Keratinocyte (primary cell): ENCODE data around the gene FAM25G. TPM values are rescaled to one million over a fixed set of nuclear protein-coding genes. Genes with fewer than 3 reads are reported as not detected.
"Not testable (repeated sequence)": the region's sequence is repeated elsewhere in the genome, so short reads cannot be mapped to it uniquely, and the experiment has no call there.

Experiments used
- DNase-seq: peaks from one replicate; pipeline ENCODE4 v3.0.0-alpha.2; 2011; ENCODE audit warnings: low read depth, missing footprints, low spot score
- FAIRE-seq: peaks from 2 replicates; lab custom pipeline; 2011; peaks lifted over from hg19 to GRCh38; lab: Jason Lieb, UNC
- H2AFZ ChIP-seq: 2 replicates; pipeline ENCODE4 v1.6.0; 2012; ENCODE audit warnings: low read length, control low read depth, inconsistent platforms; ENCODE audit not compliant: control insufficient read depth
- H3K27ac ChIP-seq: 2 replicates; pipeline ENCODE4 v1.5.1; 2011; ENCODE audit warnings: low read length; ENCODE audit not compliant: control insufficient read depth, insufficient read depth
- H3K27me3 ChIP-seq: 3 replicates; pipeline ENCODE4 v1.6.0; 2011; ENCODE audit warnings: low read length; ENCODE audit not compliant: control insufficient read depth, insufficient read depth; ENCODE audit errors: extremely low read depth
- H3K36me3 ChIP-seq, 2 experiments: 2 replicates in 1 of 2; 3 replicates in 1 of 2; pipeline ENCODE4 v1.5.1; 2011; ENCODE audit warnings: low read length in 2 of 2, mild to moderate bottlenecking in 1 of 2; ENCODE audit not compliant: control insufficient read depth in 2 of 2, insufficient read depth in 2 of 2; ENCODE audit errors: extremely low read depth in 1 of 2
- H3K4me1 ChIP-seq: 3 replicates; pipeline ENCODE4 v1.5.1; 2011; ENCODE audit warnings: low read length; ENCODE audit not compliant: control insufficient read depth, insufficient read depth; ENCODE audit errors: extremely low read depth
- H3K4me2 ChIP-seq: 3 replicates; pipeline ENCODE4 v1.6.0; 2011; ENCODE audit warnings: low read depth, low read length; ENCODE audit not compliant: control insufficient read depth, insufficient read depth; ENCODE audit errors: extremely low read depth
- H3K4me3 ChIP-seq, 3 experiments: fragments of 200-600 bp in 1 of 3; sonication (generic) in 1 of 3; 2 replicates in 2 of 3; 3 replicates in 1 of 3; pipeline ENCODE4 v1.5.1; 2011 to 2016; ENCODE audit warnings: low read length in 3 of 3, mild to moderate bottlenecking in 3 of 3, control low read depth in 2 of 3, inconsistent platforms in 1 of 3, low read depth in 1 of 3, mixed read lengths in 1 of 3, mixed run types in 1 of 3, moderate library complexity in 1 of 3; ENCODE audit not compliant: control insufficient read depth in 2 of 3, insufficient read depth in 2 of 3; ENCODE audit errors: extremely low read depth in 1 of 3
- H3K79me2 ChIP-seq: 2 replicates; pipeline ENCODE4 v1.6.0; 2012; ENCODE audit warnings: low read length; ENCODE audit not compliant: control insufficient read depth, insufficient read depth
- H3K9ac ChIP-seq: 3 replicates; pipeline ENCODE4 v1.6.0; 2011; ENCODE audit warnings: low read length; ENCODE audit not compliant: control insufficient read depth, insufficient read depth; ENCODE audit errors: extremely low read depth
- H3K9me1 ChIP-seq: 3 replicates; pipeline ENCODE4 v1.6.0; 2011; ENCODE audit warnings: low read length; ENCODE audit not compliant: control insufficient read depth, insufficient read depth; ENCODE audit errors: extremely low read depth
- H3K9me3 ChIP-seq: 2 replicates; pipeline ENCODE4 v1.5.1; 2012; ENCODE audit warnings: low read depth, low read length; ENCODE audit not compliant: control insufficient read depth
- H4K20me1 ChIP-seq: 3 replicates; pipeline ENCODE4 v1.6.0; 2011; ENCODE audit warnings: low read length; ENCODE audit not compliant: control insufficient read depth, insufficient read depth; ENCODE audit errors: extremely low read depth
- CTCF ChIP-seq, 3 experiments: IDR thresholded peaks in 1 of 3; conservative IDR thresholded peaks in 1 of 3; optimal IDR thresholded peaks in 1 of 3; 2 replicates in 2 of 3; 3 replicates in 1 of 3; pipeline versions ENCODE3 to v1.5.1; 2011; ENCODE audit warnings: low read length in 3 of 3, mild to moderate bottlenecking in 3 of 3, moderate library complexity in 2 of 3, control low read depth in 1 of 3, inconsistent platforms in 1 of 3; ENCODE audit not compliant: insufficient read depth in 2 of 3; ENCODE audit errors: extremely low read depth in 1 of 3
- EZH2 ChIP-seq: IDR thresholded peaks from one replicate; pipeline ENCODE4 v1.6.1; 2012; ENCODE audit warnings: inconsistent platforms, mild to moderate bottlenecking, low read length, moderate library complexity
- dilution Hi-C: fragments of 300-500 bp; cut with MboI; formaldehyde crosslinking; loops from one replicate; pipeline ENCODE4 v1.7.0; 2020; ENCODE audit warnings: low sequenced_read_pairs; ENCODE audit not compliant: extremely low pct_ligation_motif_present
- polyA plus RNA-seq, 5 experiments: library from polyadenylated mRNA; depleted of rRNA in 3 of 5; stranded (reverse) in 3 of 5; stranded (forward) in 1 of 5; unstranded in 1 of 5; fragments of >200 nt; gene quantifications; 1 replicate in 1 of 5; 2 replicates in 3 of 5; 3 replicates in 1 of 5; pipeline versions ENCODE4 v1.2.1 to v1.2.3, GENCODE V29; 2011 to 2012; ENCODE audit warnings: missing spikeins in 2 of 5, low read depth in 1 of 5, low replicate concordance in 1 of 5

FAM25G gene
- polyA plus RNA-seq, 1 donor (not counting 4 experiments of a cell fraction or from before 2014, with no cell fraction given), result 10.6 TPM

GRCh38 chr10:47456794-47457527 lies 34.5 kb downstream of the FAM25G start:
- H3K4me2 ChIP-seq, result no peak overlapping the region
- H3K4me3 ChIP-seq, result no peak overlapping the region
- TF ChIP-seq EZH2 (no peak), CTCF (optimal IDR thresholded peaks at IDR 0.05 in 1 of 3, IDR thresholded peaks at IDR 0.05 in 1 of 3, conservative IDR thresholded peaks at IDR 0.05 in 1 of 3; ENCODE audit: extremely low read depth in 1 of 3, insufficient read depth in 2 of 3, low read length in 3 of 3) (no peak)
- H2AFZ ChIP-seq, result no peak overlapping the region
- peaks cover 9% of the 10 kb centered on the region for H3K27me3 ChIP-seq
- no peaks in the 10 kb centered on the region for H3K36me3 ChIP-seq
- H3K9me1 ChIP-seq, result no peaks in the 10 kb centered on the region
- no peak overlapping the region for H3K9ac ChIP-seq
- DNase-seq (no peak), FAIRE-seq (no peak)
- H3K79me2 ChIP-seq, result no peaks in the 10 kb centered on the region
- dilution Hi-C loops, result no loop called here
- no peaks in the 10 kb centered on the region for H3K4me1 ChIP-seq
- H3K9me3 ChIP-seq, result no peaks in the 10 kb centered on the region
- no peak overlapping the region for H3K27ac ChIP-seq
- H4K20me1 ChIP-seq, result no peaks in the 10 kb centered on the region

GRCh38 chr10:47456079-47456785 lies 35.3 kb downstream of the FAM25G start:
- H3K36me3 ChIP-seq, result no peaks in the 10 kb centered on the region
- peaks cover 9% of the 10 kb centered on the region for H3K27me3 ChIP-seq
- no peak overlapping the region for H3K4me2 ChIP-seq
- TF ChIP-seq EZH2 (no peak), CTCF (optimal IDR thresholded peaks at IDR 0.05 in 1 of 3, IDR thresholded peaks at IDR 0.05 in 1 of 3, conservative IDR thresholded peaks at IDR 0.05 in 1 of 3; ENCODE audit: extremely low read depth in 1 of 3, insufficient read depth in 2 of 3, low read length in 3 of 3) (no peak)
- H4K20me1 ChIP-seq, result no peaks in the 10 kb centered on the region
- dilution Hi-C loops, result no loop called here
- DNase-seq, result no peak
- no peak overlapping the region for H3K9ac ChIP-seq
- H2AFZ ChIP-seq, result no peak overlapping the region
- no peaks in the 10 kb centered on the region for H3K4me1 ChIP-seq
- H3K79me2 ChIP-seq, result no peaks in the 10 kb centered on the region
- H3K27ac ChIP-seq, result no peak overlapping the region
- no peaks in the 10 kb centered on the region for H3K9me1 ChIP-seq
- H3K9me3 ChIP-seq, result no peaks in the 10 kb centered on the region
- no peak for FAIRE-seq
- no peak overlapping the region for H3K4me3 ChIP-seq

- FAIRE-seq, dilution Hi-C loops, H3K79me2 ChIP-seq, H3K4me3 ChIP-seq, H3K9ac ChIP-seq, H3K27ac ChIP-seq, H3K27me3 ChIP-seq, H3K4me1 ChIP-seq, H2AFZ ChIP-seq, H3K9me1 ChIP-seq, DNase-seq, H3K9me3 ChIP-seq, H3K36me3 ChIP-seq, H3K4me2 ChIP-seq, H4K20me1 ChIP-seq: not testable (repeated sequence)
These were observed 36.0 kb downstream of the FAM25G start for GRCh38 chr10:47455350-47456078.
